HEK293 (cell line): ENCODE results near the gene GABBR2.

ENCODE experiments used
- CTCF ChIA-PET: fragments of 350-600 bp; formaldehyde crosslinking; extraction: SDS; loops from one replicate; lab custom pipeline; 2021; ENCODE audit warnings: antibody characterized with exemption; lab: Yijun Ruan, JAX
- POLR2A ChIA-PET: fragments of 300-600 bp; formaldehyde crosslinking; extraction: SDS; loops from one replicate; lab custom pipeline; 2020; ENCODE audit warnings: antibody characterized with exemption, inconsistent platforms; lab: Yijun Ruan, JAX
- H3K27ac ChIP-seq: fragments of 200-500 bp; sonication (Bioruptor generic); 2 replicates; pipeline ENCODE4 v1.5.1; 2014; ENCODE audit warnings: low read depth, low read length, control low read depth, inconsistent platforms; ENCODE audit errors: extremely low read depth
- H3K36me3 ChIP-seq, 2 experiments: fragments of 200-500 bp in 1 of 2; sonication (Bioruptor generic) in 1 of 2; 1 replicate in 1 of 2; 2 replicates in 1 of 2; pipeline ENCODE4 v1.5.1; 2014 to 2017; ENCODE audit warnings: inconsistent platforms in 2 of 2, low read length in 2 of 2; ENCODE audit not compliant: control insufficient read depth in 2 of 2, insufficient read depth in 1 of 2
- H3K4me1 ChIP-seq: fragments of 200-500 bp; sonication (Bioruptor generic); 2 replicates; pipeline ENCODE4 v1.5.1; 2014; ENCODE audit warnings: mild to moderate bottlenecking, low read length, inconsistent platforms; ENCODE audit not compliant: control insufficient read depth, insufficient read depth
- H3K4me3 ChIP-seq: 2 replicates; pipeline ENCODE4 v1.5.1; 2011; ENCODE audit warnings: low read depth, mild to moderate bottlenecking, control low read depth, low read length, moderate library complexity
- H3K9me3 ChIP-seq: fragments of 200-500 bp; sonication (Bioruptor generic); 2 replicates; pipeline ENCODE4 v1.5.1; 2014; ENCODE audit warnings: low read depth, low read length, inconsistent platforms; ENCODE audit not compliant: control insufficient read depth, insufficient read depth
- FEZF1 ChIP-seq: fragments of 450-650 bp; formaldehyde crosslinking; IDR thresholded peaks from 2 replicates; pipeline ENCODE4 v1.5.1; 2016; ENCODE audit warnings: missing biosample characterization, missing genetic modification characterization
- GLIS2 ChIP-seq: fragments of 450-650 bp; formaldehyde crosslinking; IDR thresholded peaks from 2 replicates; pipeline ENCODE4 v1.5.1; 2016; ENCODE audit warnings: missing biosample characterization, missing genetic modification characterization
- KLF1 ChIP-seq: fragments of 450-650 bp; formaldehyde crosslinking; IDR thresholded peaks from 2 replicates; pipeline ENCODE4 v1.5.1; 2016; ENCODE audit warnings: missing biosample characterization, missing genetic modification characterization
- SALL2 ChIP-seq: fragments of 450-650 bp; formaldehyde crosslinking; IDR thresholded peaks from 2 replicates; pipeline ENCODE4 v1.5.0; 2017; ENCODE audit warnings: missing biosample characterization, mild to moderate bottlenecking, missing genetic modification characterization, borderline replicate concordance
- SP3 ChIP-seq: fragments of 450-650 bp; formaldehyde crosslinking; IDR thresholded peaks from 2 replicates; pipeline ENCODE4 v1.5.1; 2016; ENCODE audit warnings: missing biosample characterization, missing genetic modification characterization
- TCF7L2 ChIP-seq: IDR thresholded peaks from 2 replicates; pipeline ENCODE4 v1.6.1; 2011; ENCODE audit warnings: low read depth, mild to moderate bottlenecking, inconsistent platforms, low read length, moderate library complexity, borderline replicate concordance
- ZBTB26 ChIP-seq: fragments of 450-650 bp; formaldehyde crosslinking; optimal IDR thresholded peaks from 2 replicates; pipeline ENCODE3; 2016; ENCODE audit warnings: missing biosample characterization, mild to moderate bottlenecking, missing genetic modification characterization
- ZBTB48 ChIP-seq: fragments of 450-650 bp; formaldehyde crosslinking; IDR thresholded peaks from 2 replicates; pipeline ENCODE4 v1.5.1; 2016; ENCODE audit warnings: missing biosample characterization, missing genetic modification characterization
- ZNF140 ChIP-seq: fragments of 450-650 bp; formaldehyde crosslinking; IDR thresholded peaks from 2 replicates; pipeline ENCODE4 v1.5.1; 2016; ENCODE audit warnings: missing biosample characterization, missing genetic modification characterization
- ZNF146 ChIP-seq: fragments of 450-650 bp; formaldehyde crosslinking; IDR thresholded peaks from 2 replicates; pipeline ENCODE4 v1.5.1; 2016; ENCODE audit warnings: missing biosample characterization, missing genetic modification characterization
- ZNF16 ChIP-seq: fragments of 450-650 bp; formaldehyde crosslinking; IDR thresholded peaks from 2 replicates; pipeline ENCODE4 v1.5.1; 2016; ENCODE audit warnings: low read depth, missing biosample characterization, missing genetic modification characterization
- ZNF184 ChIP-seq: fragments of 450-650 bp; IDR thresholded peaks from 2 replicates; pipeline ENCODE4 v1.5.1; 2018; ENCODE audit warnings: missing biosample characterization, mild to moderate bottlenecking, missing genetic modification characterization
- ZNF202 ChIP-seq: fragments of 450-650 bp; formaldehyde crosslinking; IDR thresholded peaks from 2 replicates; pipeline ENCODE4 v1.5.1; 2016; ENCODE audit warnings: missing biosample characterization, missing genetic modification characterization, borderline replicate concordance
- ZNF302 ChIP-seq: fragments of 450-650 bp; formaldehyde crosslinking; IDR thresholded peaks from 2 replicates; pipeline ENCODE4 v1.5.1; 2016; ENCODE audit warnings: missing biosample characterization, missing genetic modification characterization, low read depth
- ZNF560 ChIP-seq: fragments of 450-650 bp; formaldehyde crosslinking; IDR thresholded peaks from 2 replicates; pipeline ENCODE4 v1.5.1; 2017; ENCODE audit warnings: missing biosample characterization, missing genetic modification characterization, borderline replicate concordance
- ZNF660 ChIP-seq: fragments of 450-650 bp; IDR thresholded peaks from 2 replicates; pipeline ENCODE4 v1.5.1; 2018; ENCODE audit warnings: missing biosample characterization, mild to moderate bottlenecking, missing genetic modification characterization
- ZNF747 ChIP-seq: fragments of 450-650 bp; formaldehyde crosslinking; IDR thresholded peaks from 2 replicates; pipeline ENCODE4 v1.5.1; 2016; ENCODE audit warnings: missing biosample characterization, missing genetic modification characterization
- TF ChIP-seq, protein P1 (sequence below): fragments of 450-650 bp; formaldehyde crosslinking; IDR thresholded peaks from 2 replicates; pipeline ENCODE4 v1.5.0; 2017; ENCODE audit warnings: missing biosample characterization, missing genetic modification characterization, borderline replicate concordance
- TF ChIP-seq, protein P2 (sequence below): fragments of 450-650 bp; formaldehyde crosslinking; IDR thresholded peaks from 2 replicates; pipeline ENCODE4 v1.5.1; 2016; ENCODE audit warnings: missing biosample characterization, missing genetic modification characterization, low read depth
- TF ChIP-seq, protein P3 (sequence below): fragments of 450-650 bp; formaldehyde crosslinking; IDR thresholded peaks from 2 replicates; pipeline ENCODE4 v1.5.1; 2016; ENCODE audit warnings: missing biosample characterization, missing genetic modification characterization
- TF ChIP-seq, protein P4 (sequence below): fragments of 450-650 bp; formaldehyde crosslinking; IDR thresholded peaks from 2 replicates; pipeline ENCODE4 v1.5.1; 2016; ENCODE audit warnings: missing biosample characterization, missing genetic modification characterization
- TF ChIP-seq, protein P5 (sequence below): fragments of 450-650 bp; formaldehyde crosslinking; IDR thresholded peaks from 2 replicates; pipeline ENCODE4 v1.5.1; 2016; ENCODE audit warnings: missing biosample characterization, missing genetic modification characterization

GABBR2 gene

GRCh38 chr9:98428454-98428853 lies 280.3 kb downstream of the GABBR2 start:
- H3K4me3 ChIP-seq, result no peak overlapping the region
- TF ChIP-seq ZBTB26 (tag by site-specific recombination) (no peak), GLIS2 (tag by site-specific recombination) (no peak), ZNF202 (tag by site-specific recombination) (no peak), TCF7L2 (no peak), ZNF184 (tag by site-specific recombination) (no peak), ZNF146 (tag by site-specific recombination) (no peak), ZNF16 (tag by site-specific recombination) (no peak), ZNF660 (tag by site-specific recombination) (no peak), SP3 (tag by site-specific recombination) (no peak), ZNF302 (tag by site-specific recombination) (no peak), ZBTB48 (tag by site-specific recombination) (no peak), FEZF1 (tag by site-specific recombination) (no peak), ZNF140 (tag by site-specific recombination) (no peak), ZNF560 (tag by site-specific recombination) (no peak), ZNF747 (tag by site-specific recombination) (no peak)
- TF ChIP-seq, protein P1, sequence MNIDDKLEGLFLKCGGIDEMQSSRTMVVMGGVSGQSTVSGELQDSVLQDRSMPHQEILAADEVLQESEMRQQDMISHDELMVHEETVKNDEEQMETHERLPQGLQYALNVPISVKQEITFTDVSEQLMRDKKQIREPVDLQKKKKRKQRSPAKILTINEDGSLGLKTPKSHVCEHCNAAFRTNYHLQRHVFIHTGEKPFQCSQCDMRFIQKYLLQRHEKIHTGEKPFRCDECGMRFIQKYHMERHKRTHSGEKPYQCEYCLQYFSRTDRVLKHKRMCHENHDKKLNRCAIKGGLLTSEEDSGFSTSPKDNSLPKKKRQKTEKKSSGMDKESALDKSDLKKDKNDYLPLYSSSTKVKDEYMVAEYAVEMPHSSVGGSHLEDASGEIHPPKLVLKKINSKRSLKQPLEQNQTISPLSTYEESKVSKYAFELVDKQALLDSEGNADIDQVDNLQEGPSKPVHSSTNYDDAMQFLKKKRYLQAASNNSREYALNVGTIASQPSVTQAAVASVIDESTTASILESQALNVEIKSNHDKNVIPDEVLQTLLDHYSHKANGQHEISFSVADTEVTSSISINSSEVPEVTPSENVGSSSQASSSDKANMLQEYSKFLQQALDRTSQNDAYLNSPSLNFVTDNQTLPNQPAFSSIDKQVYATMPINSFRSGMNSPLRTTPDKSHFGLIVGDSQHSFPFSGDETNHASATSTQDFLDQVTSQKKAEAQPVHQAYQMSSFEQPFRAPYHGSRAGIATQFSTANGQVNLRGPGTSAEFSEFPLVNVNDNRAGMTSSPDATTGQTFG (tag by site-specific recombination), result no peak
- TF ChIP-seq, protein P2, sequence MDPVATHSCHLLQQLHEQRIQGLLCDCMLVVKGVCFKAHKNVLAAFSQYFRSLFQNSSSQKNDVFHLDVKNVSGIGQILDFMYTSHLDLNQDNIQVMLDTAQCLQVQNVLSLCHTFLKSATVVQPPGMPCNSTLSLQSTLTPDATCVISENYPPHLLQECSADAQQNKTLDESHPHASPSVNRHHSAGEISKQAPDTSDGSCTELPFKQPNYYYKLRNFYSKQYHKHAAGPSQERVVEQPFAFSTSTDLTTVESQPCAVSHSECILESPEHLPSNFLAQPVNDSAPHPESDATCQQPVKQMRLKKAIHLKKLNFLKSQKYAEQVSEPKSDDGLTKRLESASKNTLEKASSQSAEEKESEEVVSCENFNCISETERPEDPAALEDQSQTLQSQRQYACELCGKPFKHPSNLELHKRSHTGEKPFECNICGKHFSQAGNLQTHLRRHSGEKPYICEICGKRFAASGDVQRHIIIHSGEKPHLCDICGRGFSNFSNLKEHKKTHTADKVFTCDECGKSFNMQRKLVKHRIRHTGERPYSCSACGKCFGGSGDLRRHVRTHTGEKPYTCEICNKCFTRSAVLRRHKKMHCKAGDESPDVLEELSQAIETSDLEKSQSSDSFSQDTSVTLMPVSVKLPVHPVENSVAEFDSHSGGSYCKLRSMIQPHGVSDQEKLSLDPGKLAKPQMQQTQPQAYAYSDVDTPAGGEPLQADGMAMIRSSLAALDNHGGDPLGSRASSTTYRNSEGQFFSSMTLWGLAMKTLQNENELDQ, result no peak
- H3K9me3 ChIP-seq, result no peaks in the 10 kb centered on the region
- H3K27ac ChIP-seq, result no peak overlapping the region
- no peaks in the 10 kb centered on the region for H3K4me1 ChIP-seq
- POLR2A ChIA-PET, result interaction anchor here (0.7 kb wide), 1 partner anchor 9 kb away, joined by 4 read pairs; no protein-coding TSS in a partner anchor
- CTCF ChIA-PET, result no interaction called here
- no peaks in the 10 kb centered on the region for H3K36me3 ChIP-seq

DNA sequence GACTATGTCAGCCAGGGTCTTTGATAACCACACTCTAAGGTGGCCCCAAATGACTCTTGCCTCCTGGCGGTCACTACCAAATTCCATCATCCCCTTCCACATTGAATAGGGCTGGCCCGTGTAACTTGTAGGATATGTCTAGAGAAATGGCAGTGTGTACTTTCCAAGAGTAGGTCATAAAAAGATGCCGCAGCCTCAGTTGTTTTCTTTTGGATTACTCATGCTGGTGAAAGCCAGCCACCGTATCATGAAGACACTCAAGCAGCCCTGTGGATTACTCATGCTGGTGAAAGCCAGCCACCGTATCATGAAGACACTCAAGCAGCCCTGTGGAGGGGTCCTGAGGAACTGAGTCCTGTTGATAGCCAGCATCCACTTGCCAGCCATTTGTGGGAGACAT lies 281.2 kb downstream of the GABBR2 start:
- Histone ChIP-seq H3K9me3 (no peaks in the 10 kb centered on the region), H3K4me1 (no peaks in the 10 kb centered on the region), H3K4me3 (no peak overlapping the region)
- TF ChIP-seq KLF1, result no peak
- TF ChIP-seq, protein P3, sequence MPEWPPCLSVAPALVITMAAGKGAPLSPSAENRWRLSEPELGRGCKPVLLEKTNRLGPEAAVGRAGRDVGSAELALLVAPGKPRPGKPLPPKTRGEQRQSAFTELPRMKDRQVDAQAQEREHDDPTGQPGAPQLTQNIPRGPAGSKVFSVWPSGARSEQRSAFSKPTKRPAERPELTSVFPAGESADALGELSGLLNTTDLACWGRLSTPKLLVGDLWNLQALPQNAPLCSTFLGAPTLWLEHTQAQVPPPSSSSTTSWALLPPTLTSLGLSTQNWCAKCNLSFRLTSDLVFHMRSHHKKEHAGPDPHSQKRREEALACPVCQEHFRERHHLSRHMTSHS, result no peak
- TF ChIP-seq SALL2, result no peak
- TF ChIP-seq, protein P4, sequence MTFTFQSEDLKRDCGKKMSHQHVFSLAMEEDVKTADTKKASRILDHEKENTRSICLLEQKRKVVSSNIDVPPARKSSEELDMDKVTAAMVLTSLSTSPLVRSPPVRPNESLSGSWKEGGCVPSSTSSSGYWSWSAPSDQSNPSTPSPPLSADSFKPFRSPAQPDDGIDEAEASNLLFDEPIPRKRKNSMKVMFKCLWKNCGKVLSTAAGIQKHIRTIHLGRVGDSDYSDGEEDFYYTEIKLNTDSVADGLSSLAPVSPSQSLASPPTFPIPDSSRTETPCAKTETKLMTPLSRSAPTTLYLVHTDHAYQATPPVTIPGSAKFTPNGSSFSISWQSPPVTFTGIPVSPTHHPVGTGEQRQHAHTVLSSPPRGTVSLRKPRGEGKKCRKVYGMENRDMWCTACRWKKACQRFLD, result no peak
- TF ChIP-seq, protein P5, sequence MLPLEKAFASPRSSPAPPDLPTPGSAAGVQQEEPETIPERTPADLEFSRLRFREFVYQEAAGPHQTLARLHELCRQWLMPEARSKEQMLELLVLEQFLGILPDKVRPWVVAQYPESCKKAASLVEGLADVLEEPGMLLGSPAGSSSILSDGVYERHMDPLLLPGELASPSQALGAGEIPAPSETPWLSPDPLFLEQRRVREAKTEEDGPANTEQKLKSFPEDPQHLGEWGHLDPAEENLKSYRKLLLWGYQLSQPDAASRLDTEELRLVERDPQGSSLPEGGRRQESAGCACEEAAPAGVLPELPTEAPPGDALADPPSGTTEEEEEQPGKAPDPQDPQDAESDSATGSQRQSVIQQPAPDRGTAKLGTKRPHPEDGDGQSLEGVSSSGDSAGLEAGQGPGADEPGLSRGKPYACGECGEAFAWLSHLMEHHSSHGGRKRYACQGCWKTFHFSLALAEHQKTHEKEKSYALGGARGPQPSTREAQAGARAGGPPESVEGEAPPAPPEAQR (tag by site-specific recombination), result no peak
- TF ChIP-seq, all 188 proteins: peak for 0
- Histone ChIP-seq H3K27ac (no peak overlapping the region), H3K36me3 (no peaks in the 10 kb centered on the region)
- CTCF ChIA-PET, result no interaction called here
- POLR2A ChIA-PET, result no interaction called here
